Globus pallidus (tissue), 1 donor: ENCODE results near the gene GSTA5.
"Not testable (repeated sequence)": the region's sequence is repeated elsewhere in the genome, so short reads cannot be mapped to it uniquely, and the experiment has no call there.

Experiments
- DNase-seq: peaks from one replicate; pipeline ENCODE4 v3.0.0-alpha.2; 2015; ENCODE audit warnings: low spot score

GSTA5 gene

DNA sequence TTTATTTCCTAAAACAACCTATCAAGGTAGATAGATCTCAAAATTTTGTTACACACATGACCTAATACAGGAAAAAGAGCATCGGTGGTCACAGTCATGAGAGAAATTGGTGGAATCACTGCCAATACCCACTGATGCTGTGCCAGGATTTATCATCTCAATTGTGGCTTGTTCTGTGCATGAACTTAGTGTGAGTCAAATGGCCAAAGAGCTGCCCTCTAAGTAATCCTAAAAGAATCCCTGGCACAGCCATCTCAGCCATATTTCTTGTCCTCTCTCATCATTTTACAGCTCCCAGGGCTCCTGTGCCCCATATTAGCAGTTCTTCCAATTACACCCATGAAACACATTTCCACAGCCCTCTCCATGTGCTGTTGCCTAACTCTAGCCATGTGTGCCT is 6.1 kb downstream of the GSTA5 start:
- DNase-seq: no peak

DNA sequence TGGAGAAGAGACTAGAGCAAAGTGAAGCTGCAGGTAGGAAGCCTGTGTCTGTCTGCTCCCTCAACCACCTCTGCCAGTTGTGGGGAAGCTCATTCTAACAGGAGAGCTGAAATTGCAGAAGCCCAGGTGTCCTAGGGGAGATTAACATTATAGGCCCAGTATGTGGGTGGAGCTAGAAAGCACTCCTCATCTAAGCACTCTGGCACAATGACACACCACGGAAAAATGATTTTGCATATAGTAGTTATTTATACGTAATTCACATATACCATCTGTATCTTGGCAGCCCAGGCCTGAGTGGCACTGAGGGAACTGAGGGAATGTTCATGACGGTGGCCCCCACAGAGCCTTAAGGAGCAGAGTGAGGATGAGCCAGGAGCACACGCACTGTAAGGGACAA is 9.7 kb downstream of the GSTA5 start:
- DNase-seq: not testable (repeated sequence)

DNA sequence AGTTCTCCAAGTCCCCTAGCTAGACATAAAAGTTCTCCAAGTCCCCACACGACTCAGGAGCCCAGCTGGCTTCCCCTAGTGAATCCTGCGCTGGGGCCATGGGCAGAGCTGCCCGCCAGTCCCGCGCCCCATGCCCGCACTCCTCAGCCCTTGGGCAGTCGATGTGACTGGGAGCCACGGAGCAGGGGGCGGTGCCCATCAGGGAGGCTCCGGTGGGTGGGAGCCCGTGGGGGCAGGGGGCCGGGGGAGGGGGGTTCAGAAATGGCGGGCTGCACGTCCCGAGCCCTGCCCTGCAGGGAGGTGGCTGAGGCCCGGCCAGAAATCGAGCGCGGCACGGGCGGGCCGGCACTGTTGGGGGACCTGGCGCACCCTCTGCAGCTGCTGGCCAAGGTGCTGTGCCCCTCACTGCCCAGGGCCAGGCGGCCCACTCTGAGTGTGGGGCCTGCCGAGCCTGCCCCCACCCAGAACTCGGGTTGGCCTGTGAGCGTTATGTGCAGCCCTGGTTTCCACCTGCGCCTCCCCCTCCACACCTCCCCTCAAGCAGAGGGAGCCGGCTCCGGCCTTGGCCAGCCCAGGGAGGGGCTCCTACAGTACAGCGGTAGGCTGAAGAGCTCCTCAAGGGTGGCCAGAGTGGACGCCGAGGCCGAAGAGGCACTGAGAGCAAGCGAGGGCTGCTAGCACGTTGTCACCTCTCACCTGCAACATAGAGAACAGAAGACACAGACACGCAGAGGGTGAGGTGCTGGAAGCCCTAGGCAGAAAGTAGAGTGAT is 11.4 kb downstream of the GSTA5 start:
- DNase-seq: no peak

DNA sequence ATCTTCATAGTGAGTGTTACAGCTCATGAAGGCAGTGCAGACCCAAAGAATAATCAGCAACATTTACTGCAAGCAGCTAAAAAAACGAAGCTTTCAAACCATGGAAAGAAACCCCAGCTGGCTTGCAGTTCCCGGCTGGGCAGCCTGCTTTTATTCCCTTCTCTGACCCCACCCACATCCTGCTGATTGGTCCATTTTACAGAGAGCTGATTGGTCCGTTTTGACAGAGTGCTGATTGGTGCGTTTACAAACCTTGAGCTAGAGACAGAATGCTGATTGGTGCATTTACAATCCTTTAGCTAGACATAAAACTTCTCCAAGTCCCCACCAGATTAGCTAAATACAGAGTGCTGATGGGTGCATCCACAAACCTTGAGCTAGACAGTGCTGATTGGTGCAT is 12.0 kb downstream of the GSTA5 start:
- DNase-seq: not testable (repeated sequence)

DNA sequence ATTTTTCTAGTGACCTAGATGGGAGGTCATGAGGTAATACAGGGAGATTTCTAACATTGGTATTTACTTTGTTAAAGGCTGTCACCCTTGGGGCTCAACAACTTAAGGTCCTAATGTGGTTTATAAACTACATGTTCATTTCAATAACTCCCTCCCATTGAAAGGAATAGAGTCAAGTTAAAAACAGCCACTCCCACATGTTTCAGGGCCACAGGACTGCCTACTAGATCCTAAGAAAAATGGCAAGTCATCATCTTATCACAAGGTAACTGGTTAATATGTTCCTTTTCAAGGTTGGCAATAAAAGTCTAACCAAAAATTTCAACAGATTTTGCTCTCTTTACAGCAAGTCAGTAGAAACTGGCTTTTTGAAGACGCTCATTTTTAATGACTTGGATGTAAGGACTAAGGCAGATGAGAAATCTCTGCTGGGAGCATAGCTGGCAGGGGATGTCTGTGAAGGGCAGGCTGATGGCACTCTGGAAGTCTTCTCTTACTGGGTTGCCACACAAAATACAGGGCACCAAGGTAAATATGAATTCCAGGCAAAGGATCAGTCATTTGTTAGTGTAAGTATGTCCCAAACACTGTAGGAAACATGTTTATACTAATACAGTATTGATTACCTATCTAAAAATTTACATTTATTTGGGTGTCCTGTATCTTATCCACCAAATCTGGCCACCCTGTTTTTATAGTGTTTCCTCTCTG is 13.4 kb downstream of the GSTA5 start:
- DNase-seq: not testable (repeated sequence)

DNA sequence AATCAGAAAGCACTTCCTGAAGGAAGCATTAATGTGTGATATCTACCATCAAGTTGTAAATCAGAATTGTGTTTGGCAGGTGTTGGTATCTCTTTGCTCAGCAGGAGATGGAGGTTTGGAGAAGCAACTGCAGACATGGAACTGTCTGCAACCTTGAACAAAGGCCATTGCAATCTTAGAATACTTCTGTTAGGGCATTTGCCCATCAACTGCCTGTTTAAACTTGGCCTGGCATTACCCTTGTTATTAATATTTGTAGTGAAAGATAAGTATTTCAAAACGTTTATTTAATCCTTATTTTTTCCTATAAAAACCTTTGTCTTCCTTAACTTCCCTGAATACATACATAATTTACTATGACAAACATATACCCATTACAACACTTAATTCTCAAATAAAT is 14.1 kb downstream of the GSTA5 start:
- DNase-seq: no peak

DNA sequence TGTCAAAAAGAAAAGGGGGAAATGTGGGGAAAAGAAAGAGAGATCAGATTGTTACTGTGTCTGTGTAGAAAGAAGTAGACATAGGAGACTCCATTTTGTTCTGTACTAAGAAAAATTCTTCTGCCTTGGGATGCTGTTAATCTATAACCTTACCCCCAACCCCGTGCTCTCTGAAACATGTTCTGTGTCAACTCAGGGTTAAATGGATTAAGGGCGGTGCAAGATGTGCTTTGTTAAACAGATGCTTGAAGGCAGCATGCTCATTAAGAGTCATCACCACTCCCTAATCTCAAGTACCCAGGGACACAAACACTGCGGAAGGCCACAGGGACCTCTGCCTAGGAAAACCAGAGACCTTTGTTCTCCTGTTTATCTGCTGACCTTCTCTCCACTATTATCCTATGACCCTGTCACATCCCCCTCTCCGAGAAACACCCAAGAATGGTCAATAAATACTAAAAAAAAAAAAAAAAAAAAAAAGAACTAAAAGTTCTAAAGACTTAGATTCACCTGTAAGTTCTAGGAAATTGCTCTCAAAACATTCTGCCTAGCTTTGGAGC is 14.6 kb downstream of the GSTA5 start:
- DNase-seq: not testable (repeated sequence)

DNA sequence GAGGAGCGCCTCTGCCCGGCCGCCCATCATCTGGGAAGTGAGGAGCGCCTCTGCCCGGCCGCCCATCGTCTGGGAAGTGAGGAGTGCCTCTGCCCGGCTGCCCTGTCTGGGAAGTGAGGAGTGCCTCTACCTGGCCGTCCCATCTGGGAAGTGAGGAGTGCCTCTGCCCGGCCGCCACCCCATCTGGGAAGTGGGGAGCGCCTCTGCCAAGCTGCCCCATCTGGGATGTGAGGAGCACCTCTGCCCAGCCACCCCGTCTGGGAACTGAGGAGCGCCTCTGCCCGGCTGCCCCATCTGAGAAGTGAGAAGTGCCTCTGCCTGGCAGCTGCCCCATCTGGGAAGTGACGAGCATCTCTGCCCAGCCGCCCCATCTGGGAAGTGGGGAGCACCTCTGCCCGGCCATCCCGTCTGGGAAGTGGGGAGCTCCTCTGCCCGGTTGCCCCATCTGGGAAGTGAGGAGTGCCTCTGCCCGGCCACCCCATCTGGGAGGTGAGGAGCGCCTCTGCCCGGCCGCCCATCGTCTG is 15.3 kb downstream of the GSTA5 start:
- not testable (repeated sequence) for DNase-seq

DNA sequence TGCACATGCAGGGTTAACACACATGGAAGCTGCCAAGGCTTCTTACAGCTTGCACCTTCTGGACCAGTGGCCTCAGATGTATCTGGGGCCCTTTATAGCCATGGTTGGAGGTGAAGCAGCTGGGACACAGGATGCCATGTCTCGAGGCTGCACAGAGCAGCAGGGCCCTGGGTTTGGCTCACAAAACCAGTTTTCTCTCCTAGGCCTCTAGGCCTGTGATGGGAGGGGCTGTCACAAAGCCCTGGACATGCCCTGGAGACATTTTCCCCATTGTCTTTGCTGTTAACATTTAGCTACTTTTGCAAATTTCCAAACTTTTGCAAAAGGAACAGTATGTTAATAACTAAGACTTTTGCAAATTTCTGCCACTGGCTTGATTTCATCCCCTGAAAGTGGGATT is 18.8 kb downstream of the GSTA5 start:
- no peak for DNase-seq

DNA sequence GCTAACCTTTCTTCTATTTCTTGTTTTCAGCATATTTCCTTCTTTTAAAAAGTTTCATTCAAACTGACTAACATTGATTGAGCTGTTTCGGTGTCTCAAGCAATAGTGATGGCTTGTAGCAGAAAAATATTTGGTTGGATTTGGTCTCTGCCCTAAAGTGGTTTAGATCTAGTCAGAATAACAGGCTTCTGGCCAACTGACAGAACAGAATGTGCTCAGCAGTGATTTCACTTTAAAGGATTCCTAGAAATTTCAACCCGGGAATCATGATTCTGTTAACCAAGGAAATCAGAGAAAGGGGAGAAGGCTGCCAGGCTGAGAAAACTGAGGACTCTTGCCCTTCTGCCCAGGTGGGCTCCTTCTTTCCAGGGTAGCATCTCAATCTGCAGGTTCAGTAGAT is 20.4 kb downstream of the GSTA5 start:
- no peak for DNase-seq

DNA sequence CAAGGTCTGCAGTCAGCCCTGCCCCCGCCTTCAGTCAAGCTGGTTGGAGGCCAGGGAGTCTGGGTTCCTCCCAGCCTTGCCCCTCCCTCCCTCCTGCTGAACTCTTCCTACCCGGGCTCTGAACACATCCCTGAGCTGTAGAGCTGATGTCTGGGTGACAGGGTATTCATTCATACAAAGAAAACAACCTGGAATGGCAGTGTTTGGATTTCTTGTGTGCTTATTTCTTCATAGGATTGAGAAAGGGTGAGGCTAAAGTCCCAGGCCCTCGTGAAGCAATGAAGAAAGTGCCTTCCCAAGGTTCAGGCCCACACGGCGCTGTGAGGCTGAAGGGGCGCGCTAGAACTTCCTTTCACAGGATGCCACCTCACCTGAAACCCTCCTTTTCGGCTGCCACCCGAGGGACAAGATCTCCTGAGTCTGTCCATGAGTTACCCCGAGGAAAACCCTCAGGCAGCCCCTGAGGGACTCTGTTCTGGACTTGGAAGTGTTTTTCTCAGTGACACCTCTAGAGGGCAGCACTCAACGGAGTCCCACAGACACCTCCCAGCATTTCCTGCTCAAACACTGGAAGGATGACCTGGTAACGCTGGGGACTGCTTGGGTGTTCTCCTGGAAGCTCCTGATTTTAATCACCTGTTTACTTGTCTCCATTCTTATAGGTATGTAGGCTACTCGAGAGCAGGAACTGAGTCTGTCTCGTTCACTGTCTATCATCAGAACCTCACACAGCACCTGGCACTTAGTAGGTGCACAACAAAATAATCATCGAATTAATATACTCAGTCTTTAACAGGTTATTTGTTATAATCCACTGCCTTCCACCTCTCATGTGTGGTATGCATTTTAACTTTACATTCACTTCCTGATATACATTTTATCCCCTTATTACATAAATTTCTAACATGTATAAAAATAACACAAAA is 25.2 kb downstream of the GSTA5 start:
- DNase-seq: peak; percentile 12

DNA sequence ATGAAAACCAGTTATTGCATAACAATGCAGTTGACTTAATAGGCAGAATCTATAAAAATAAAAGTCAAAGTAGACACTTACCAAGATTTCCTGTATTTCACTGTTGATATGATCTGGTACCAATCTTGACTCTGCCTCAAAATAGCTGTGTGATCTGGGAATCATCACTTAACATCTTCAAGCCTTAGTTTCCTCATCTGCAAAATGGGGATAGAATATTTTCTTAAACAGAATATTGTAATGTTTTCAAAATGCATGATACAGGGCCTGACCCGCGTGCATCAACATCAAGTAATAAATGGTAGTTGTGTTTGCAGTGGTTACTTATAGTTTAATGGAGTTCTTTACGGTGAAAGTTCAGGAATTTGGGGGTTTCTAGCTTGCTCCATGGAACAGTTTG is 26.1 kb downstream of the GSTA5 start:
- not testable (repeated sequence) for DNase-seq

DNA sequence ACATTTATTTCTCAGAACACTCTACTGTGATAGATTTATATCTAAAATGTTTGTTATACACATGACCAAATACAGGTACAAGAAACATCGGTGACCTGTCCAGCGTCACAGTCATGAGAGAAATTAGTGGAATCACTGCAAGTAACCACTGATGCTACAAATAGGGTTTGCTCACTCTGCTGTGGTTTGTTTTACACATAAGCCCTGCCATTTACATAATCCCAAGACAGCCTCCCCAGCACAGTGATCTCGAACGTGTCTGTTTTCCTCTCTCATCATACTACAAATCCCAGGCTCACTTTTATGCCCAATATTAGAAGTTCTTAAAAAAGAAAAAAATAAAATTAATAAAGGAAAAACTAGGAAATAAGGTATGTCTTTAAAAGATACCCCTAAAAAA is 30.8 kb downstream of the GSTA5 start:
- not testable (repeated sequence) for DNase-seq

DNA sequence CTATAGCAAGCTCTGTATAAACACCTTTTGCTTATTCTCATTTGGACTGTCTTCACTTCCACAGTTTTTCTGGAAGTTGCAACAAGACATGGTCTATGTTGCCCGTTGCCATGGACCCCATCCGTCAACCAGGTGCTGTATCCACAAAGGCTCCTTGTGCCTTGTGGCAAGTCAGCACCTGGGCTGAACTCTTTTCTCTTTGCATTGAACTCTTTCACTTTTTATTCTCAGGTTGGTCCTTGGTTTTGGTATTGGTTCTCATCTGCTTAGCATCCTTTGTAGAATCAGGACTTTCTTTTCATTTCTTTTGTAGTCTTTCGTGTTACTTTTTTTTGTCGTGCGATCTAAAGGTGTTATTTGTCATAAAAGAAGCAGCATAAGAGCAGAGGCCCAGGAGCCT is 32.0 kb downstream of the GSTA5 start:
- DNase-seq: no peak

DNA sequence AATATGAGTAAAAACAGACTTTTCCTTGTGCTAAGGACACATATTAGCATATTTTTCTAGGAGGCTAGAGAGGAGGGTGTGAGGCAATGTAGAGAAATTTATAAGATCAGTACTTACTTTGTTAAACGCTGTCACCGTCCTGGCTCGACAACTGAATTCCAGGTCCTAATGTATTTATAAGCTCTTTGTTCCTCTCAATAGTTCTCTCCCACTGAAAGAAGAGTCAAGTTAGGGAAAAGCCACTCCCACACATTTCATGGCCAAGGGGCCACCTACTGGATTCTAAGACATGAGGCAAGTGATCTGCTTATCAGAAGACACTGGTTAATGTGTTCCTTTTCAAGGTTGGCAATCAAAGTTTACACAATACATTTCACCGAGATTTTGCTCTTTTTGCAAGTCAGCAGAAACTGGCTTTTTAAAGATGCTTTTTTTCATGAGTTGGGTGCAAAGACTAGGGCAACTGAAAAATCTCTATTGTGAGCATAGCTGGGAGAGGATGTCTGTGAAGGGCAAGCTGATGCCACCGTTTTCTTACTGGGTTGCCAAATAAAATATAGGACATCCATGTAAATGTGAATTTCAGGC is 36.9 kb downstream of the GSTA5 start, which contains the start of gene GSTA1:
Gene GSTA1, minus strand, starts transcription at position 149 of the 588 bp plus-strand sequence. CDS start 4,549 bp downstream, outside the sequence.
- not testable (repeated sequence) for DNase-seq

DNA sequence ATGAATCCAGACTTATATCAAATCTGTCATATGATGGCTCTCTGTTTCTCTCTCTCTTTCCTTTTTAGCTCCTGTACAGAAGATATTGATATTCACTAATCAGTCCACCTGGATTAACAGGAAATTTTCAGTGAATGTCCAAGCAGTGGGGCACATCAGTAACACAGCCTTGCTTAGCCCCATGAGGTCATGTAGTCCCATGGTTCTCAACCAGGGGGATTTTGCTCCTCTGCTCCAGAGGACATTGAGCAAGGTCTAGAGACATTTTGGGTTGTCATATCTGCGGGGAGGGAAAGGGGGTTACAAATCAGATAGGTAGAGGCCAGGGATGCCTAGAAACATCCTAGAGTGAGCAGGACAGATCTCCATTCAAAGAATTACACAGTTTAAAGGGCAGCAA is 37.8 kb downstream of the GSTA5 start:
- DNase-seq: no peak

DNA sequence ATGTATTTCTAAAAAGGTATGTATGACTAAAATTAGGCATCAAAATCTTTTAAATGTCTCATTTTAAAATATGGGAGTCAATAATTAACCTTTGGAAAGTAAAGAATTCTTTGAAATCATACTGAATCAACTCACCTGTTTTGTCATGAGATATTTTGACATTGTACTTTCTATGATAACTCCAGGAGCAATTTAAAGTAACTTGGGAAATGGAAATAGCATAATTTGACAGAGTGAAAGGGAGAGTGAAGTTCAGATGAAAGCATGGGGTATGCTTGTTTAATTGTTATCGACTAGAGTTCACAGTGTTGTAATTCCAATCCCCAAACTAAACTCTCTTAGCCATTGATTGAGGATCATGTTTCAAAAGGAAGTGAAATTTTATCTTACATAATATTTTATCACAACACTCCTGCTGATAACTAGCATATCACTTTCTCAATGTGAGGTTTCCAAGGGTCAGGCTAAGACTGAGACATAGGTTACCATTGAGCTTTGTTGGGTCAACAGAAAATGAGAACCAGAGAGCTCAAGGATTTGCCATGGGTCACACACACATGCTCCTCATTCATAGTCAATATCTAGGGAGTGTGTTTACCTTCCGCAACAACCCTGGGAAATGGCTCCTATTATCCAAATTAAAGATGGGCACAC is 39.3 kb downstream of the GSTA5 start:
- DNase-seq: no peak

DNA sequence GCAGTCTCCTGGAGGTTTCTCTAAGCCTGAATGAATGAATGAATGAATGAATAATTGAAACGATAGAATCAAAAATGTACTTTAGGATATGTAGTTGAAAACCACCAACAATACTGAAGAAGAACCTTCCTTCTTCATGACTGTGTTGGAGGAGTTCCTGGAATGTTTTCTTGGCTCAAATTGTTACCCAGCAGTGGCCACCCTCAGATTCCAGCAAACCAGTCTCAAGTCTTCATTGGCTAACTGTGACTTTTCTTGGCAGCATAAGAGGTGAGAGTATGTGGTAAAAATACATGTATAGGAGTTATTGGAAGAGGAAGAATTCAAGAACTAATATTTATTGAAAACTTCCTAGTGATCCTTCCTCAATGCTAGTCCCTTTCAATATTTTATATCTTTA is 41.3 kb downstream of the GSTA5 start:
- DNase-seq: not testable (repeated sequence)

DNA sequence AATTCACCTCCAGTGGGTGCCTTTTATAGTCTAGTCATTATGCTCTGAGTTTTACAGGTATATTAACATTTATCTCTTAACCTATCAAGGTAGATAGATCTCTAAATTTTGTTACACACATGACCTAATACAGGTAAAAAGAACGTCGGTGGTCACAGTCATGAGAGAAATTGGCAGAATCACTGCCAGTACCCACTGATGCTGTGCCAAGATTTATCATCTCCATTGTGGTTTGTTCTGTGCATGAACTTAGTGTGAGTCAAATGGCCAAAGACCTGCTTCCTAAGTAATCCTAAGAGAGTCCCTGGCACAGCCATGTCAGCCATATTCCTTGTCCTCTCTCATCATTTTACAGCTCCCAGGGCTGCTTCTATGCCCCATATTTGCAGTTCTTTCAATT is 46.2 kb downstream of the GSTA5 start:
- DNase-seq: not testable (repeated sequence)

DNA sequence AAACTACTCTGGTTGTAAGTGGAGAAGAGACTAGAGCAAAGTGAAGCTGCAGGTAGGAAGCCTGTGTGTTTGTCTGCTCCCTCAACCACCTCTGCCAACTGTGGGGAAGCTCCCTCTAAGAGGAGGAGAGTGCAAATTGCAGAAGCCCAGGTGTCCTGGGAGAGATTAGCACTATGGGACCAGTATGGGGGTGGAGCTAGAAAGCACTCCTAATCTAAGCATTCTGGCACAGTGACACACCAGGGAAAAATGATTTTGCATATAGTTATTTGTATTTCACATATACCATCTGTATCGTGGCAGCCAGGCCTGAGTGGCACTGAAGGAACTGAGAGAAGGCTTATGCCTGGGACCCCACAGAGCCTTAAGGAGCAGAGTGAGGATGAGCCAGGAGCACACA is 49.8 kb downstream of the GSTA5 start:
- no peak for DNase-seq

DNA sequence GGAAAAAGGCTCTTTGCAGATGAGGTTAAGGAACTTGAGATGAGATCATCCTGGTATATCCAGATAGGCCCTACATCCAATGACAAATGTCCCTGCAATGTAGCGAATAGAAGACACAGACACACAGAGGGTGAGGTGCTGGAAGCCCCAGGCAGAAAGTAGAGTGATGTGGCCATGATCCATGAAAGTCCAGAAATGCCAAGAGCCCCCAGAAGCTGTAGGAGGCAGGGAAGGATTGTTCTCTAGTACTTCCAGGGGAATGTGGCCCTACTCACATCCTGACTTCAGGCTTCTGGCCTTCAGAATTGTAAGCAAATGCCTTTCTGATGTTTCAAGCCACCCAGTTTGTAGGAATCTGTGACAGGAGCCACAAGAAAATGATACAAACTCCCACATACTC is 51.0 kb downstream of the GSTA5 start:
- not testable (repeated sequence) for DNase-seq
